ENCODE data around the gene DDB1.

Gene DDB1

DNA sequence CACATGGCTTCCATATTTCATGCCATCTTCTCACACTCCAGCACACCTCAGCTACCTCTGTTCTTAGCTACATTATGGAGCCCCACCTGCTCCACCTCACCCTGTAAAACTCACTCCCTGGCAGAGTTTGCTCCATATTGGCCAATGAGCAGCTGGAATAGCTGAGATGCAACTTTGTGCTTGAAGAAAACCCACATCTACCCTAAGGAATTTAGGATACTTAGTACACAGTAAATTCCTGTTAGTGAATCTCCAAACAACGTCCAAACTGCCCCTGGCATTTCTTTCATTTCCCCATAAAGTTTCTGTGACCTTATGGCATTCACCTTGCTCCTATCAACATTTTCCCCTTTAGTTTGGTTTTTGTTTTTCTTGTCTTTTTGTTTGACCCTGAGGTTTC lies 35.6 kb downstream of the DDB1 start:
- DNase-seq (ENCODE audit: low read depth) = peak; percentile 77
- TF ChIP-seq, protein P1, sequence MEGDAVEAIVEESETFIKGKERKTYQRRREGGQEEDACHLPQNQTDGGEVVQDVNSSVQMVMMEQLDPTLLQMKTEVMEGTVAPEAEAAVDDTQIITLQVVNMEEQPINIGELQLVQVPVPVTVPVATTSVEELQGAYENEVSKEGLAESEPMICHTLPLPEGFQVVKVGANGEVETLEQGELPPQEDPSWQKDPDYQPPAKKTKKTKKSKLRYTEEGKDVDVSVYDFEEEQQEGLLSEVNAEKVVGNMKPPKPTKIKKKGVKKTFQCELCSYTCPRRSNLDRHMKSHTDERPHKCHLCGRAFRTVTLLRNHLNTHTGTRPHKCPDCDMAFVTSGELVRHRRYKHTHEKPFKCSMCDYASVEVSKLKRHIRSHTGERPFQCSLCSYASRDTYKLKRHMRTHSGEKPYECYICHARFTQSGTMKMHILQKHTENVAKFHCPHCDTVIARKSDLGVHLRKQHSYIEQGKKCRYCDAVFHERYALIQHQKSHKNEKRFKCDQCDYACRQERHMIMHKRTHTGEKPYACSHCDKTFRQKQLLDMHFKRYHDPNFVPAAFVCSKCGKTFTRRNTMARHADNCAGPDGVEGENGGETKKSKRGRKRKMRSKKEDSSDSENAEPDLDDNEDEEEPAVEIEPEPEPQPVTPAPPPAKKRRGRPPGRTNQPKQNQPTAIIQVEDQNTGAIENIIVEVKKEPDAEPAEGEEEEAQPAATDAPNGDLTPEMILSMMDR (conservative IDR thresholded peaks at IDR 0.05; ENCODE audit: low read length) = no peak
- H3K4me3 ChIP-seq (ENCODE audit: low read length) = no peak overlapping the region

DNA sequence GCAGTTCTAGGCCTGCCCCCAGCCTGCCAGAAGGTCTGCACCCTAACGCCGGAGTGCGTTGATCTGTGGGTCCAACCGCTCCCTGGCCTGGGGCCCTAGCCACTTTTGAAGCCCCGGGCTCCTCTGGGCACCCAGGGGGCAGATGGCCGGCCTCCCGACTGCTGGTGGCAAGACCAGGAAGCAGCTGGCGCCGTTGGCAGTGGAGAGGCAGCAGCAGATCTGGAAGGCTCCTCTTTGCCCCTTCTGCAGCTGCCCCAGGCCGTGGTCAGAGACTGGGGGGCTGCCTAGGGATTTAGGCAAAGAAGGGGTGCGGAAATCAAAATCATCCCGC lies 37.3 kb downstream of the DDB1 start:
- peak overlapping the region; percentile 62 for H3K4me3 ChIP-seq (ENCODE audit: low read length)
- DNase-seq (ENCODE audit: low read depth) = no peak
- TF ChIP-seq, protein P1 (conservative IDR thresholded peaks at IDR 0.05; ENCODE audit: low read length) = no peak

DNA sequence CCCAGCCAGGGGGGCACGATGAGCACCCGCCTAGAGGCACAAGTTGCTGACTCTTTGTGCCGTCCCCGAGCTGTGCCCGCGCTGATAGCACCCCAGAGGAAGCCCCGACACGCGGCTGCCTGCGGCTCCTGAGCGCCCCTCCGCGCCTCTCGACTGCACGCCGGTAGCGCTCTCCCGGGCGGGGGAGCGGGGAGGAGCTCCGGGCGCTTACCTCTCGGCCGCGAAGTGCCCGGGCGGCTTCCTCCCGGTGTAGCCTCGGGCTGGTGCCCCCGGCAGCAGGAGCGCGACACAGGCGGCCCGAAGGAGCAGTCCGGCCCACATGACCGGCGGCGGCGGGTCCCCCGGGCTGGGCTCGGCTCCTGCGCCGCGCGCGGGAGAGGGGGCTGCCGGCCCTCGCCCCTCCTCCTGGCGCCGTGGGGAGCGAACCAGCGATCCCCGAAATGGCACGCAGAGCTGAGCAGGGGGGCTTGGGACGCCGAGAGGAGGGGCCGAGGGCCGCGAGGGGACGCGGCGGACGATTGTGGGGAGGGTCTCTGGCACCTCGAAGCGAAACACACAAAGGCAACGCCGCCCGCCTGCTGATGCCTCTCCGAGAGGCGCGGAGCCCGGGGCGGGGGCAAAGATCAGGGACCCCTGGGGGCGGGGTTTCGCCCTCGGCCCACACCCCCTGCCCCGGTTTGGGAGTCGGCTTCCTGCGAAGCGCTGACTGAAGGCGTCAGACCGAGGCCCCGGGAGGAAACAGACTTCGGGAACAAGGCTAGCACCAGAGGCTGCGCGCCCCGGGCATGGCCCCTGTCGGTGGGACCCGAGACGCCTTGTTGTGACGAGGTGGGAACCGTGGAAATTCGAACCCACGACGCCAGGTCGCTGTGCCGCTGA lies 37.9 kb downstream of the DDB1 start, which contains the start of gene VWCE:
Gene VWCE, minus strand, starts transcription at position 600 of the 879 bp plus-strand sequence. Its CDS starts 279 bp downstream, at position 321.
- TF ChIP-seq, protein P1 (conservative IDR thresholded peaks at IDR 0.05; ENCODE audit: low read length) = peak; percentile 23

DNA sequence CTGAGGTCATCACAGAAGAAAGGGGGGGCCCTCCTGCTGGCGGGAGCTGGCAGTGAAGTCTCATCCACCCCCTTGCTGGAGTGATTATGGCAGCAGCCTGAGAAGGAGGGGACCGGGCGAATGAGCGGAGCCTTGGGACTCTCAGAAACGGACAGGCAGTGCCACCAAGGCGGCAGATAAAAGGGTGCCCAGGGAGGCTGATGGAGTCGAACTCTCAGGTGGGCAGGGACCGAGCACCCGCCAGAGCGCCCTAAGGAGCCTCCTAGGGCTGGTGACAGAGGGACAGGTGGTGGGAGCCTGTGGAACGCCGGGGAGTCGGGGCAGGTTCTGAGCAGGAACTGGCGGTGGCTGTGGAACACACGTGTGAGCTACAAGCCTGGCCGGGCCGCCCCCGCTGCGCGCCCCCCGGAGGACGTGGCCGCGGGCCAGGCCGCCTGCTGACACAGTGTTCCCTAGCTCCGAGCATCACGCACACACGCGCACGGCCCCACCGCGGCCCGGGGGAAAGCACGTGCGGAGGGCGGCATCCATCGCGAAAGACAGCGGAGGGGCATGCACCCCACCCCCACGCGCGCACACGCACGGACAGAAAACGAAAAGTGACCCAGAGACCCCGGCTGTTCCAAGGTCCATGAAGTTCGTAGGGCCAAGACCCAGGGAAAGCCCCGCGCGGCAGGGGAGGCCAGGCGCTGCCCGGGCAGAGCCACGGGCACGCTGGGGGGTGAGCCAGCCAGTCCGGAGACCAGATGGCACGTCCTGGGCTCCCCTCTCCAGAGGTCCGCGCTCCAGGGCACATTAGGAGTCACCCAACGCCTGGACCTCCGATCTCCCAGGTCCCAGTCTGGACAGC lies 38.8 kb downstream of the DDB1 start:
- peak overlapping the region; percentile 62 for H3K4me3 ChIP-seq (ENCODE audit: low read length)
- TF ChIP-seq, protein P1 (conservative IDR thresholded peaks at IDR 0.05; ENCODE audit: low read length) = 0 out of 2 replicates have a peak, but pooled peaks have one; percentile 19
- peak; percentile 25 for DNase-seq (ENCODE audit: low read depth)

More for the DNA sequence above, 37.9 kb downstream of the DDB1 start, which contains the start of gene VWCE:
- peak; percentile 37 for DNase-seq (ENCODE audit: low read depth)
- H3K4me3 ChIP-seq (ENCODE audit: low read length) = peak within 1 kb of the TSS; percentile 62

DNA sequence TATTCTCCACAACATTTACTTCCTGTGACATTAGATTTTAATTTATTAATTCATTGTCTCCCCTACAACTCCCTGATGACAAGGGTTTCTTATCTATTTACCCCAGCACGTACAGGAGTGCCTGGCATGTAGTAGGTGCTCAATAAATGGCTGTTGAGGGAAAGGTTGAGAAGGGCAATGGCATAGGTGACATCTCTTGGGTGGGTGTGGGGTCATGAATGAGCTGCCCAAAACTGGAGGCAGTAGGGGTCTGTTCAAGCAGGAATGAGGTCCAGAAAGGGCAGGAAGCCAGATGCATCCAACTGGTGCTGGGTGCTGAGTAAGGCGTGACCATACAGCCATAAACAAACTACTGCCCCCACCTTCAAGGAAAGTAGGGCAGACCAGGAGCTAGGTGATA lies 40.5 kb downstream of the DDB1 start:
- no peak for DNase-seq (ENCODE audit: low read depth)
- TF ChIP-seq, protein P1 (conservative IDR thresholded peaks at IDR 0.05; ENCODE audit: low read length) = no peak
- H3K4me3 ChIP-seq (ENCODE audit: low read length) = no peak overlapping the region

DNA sequence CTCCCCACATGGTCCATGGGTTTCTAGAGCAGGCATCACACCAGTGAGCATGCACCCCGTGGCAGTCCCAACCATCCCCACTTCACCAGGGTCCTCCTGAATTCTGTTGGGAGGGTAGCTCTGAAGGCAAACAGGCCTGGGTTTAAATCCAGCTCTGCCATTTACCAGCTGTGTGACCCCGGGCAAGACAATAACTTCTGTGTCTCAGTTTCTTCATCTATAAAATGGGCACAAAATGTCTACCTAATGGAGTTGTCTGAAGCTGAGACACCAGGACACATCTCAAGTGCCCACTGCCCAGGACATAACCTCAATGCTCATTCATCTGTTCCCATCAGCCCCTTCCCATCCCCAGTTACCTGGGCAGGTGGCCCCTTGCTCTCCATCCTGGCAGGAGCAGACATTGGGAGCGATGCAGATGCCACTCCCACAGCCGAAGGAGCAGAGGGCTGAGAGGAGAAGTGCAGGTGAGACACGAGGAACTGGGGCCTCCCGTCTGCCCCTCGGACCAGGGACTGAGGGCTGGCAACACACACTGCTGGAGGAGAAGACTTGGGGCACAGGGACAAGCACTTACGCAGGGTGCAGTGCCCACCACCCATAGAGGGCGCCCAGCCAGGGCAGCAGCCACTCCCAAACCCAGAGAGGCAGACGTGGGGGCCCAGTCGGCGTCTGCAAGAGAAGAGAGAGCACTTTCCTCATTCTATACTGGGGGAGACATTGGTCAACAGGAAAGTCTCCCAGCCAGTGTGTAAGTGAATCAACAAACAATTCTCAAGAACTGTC lies 41.8 kb downstream of the DDB1 start:
- TF ChIP-seq, protein P1 (conservative IDR thresholded peaks at IDR 0.05; ENCODE audit: low read length) = no peak
- H3K4me3 ChIP-seq (ENCODE audit: low read length) = no peak overlapping the region
- no peak for DNase-seq (ENCODE audit: low read depth)

All from AG10803 (cell line).